A673 (cell line): ENCODE measurements around the gene MSH3. TPM values are rescaled to one million over a fixed set of nuclear protein-coding genes. Genes with fewer than 3 reads are reported as not detected.

Experiments used
- BruUV-seq: library from RNA; stranded (reverse); fragments of 400-500 nt; replicated peaks from 2 replicates; lab custom pipeline; 2021; lab: Mats Ljungman, UMichigan
- CTCF ChIA-PET: fragments of 300-600 bp; sonication (Branson Sonifier 250); formaldehyde crosslinking; loops from one replicate; lab custom pipeline; 2022; ENCODE audit warnings: antibody characterized with exemption; lab: Charles Lee
- POLR2A ChIA-PET: fragments of 300-600 bp; sonication (Branson Sonifier 250); formaldehyde crosslinking; loops from one replicate; lab custom pipeline; 2022; ENCODE audit warnings: antibody characterized with exemption; ENCODE audit not compliant: low non-redundant PET; lab: Charles Lee
- DNase-seq: peaks from one replicate; pipeline ENCODE4 v3.0.0-alpha.2; 2015; ENCODE audit warnings: low spot score
- H3K27ac ChIP-seq: fragments of 200-600 bp; sonication (generic); 2 replicates; pipeline ENCODE4 v1.5.1; 2016; ENCODE audit warnings: mixed run types, low read depth, mild to moderate bottlenecking, mixed read lengths, antibody characterized with exemption, low read length; ENCODE audit not compliant: poor library complexity, severe bottlenecking
- H3K27me3 ChIP-seq: fragments of 200-600 bp; sonication (generic); replicated peaks from 2 replicates; pipeline ENCODE4 v1.6.1; 2017; ENCODE audit warnings: mixed run types, low read depth, mild to moderate bottlenecking, mixed read lengths, antibody characterized with exemption, low read length; ENCODE audit not compliant: insufficient read depth, poor library complexity
- H3K36me3 ChIP-seq: fragments of 200-600 bp; sonication (generic); 2 replicates; pipeline ENCODE4 v1.6.1; 2016; ENCODE audit warnings: mixed run types, mild to moderate bottlenecking, mixed read lengths, antibody characterized with exemption, low read length; ENCODE audit not compliant: insufficient read depth, poor library complexity, severe bottlenecking
- H3K4me1 ChIP-seq: fragments of 200-600 bp; sonication (generic); 2 replicates; pipeline ENCODE4 v1.6.1; 2017; ENCODE audit warnings: mixed run types, mild to moderate bottlenecking, mixed read lengths, antibody characterized with exemption, low read length; ENCODE audit not compliant: insufficient read depth, poor library complexity, severe bottlenecking
- H3K4me3 ChIP-seq: fragments of 200-600 bp; sonication (generic); 2 replicates; pipeline ENCODE4 v1.5.1; 2016; ENCODE audit warnings: low read depth, mixed run types, mild to moderate bottlenecking, mixed read lengths, low read length; ENCODE audit not compliant: poor library complexity, severe bottlenecking
- H3K9me3 ChIP-seq: fragments of 200-600 bp; sonication (generic); 2 replicates; pipeline ENCODE4 v1.6.1; 2016; ENCODE audit warnings: mixed run types, low read depth, mild to moderate bottlenecking, mixed read lengths, antibody characterized with exemption, low read length; ENCODE audit not compliant: poor library complexity, severe bottlenecking
- EZH2 ChIP-seq: fragments of 200-600 bp; sonication (generic); IDR thresholded peaks from 2 replicates; pipeline ENCODE4 v1.6.1; 2017; ENCODE audit warnings: borderline replicate concordance, low read depth, mild to moderate bottlenecking, mixed read lengths, antibody characterized with exemption, low read length; ENCODE audit not compliant: poor library complexity, severe bottlenecking
- intact Hi-C: fragments of 100-400 bp; cut with micrococcal nuclease; formaldehyde crosslinking; loops from one replicate; pipeline ENCODE4 v1.10.0; 2022; ENCODE audit not compliant: unreplicated experiment
- total RNA-seq: library from RNA; stranded (reverse); gene quantifications from 2 replicates; pipeline ENCODE4 v1.2.3, GENCODE V29; 2021
- TF ChIP-seq, protein P1 (sequence below): fragments of 300-800, 200-600 bp; sonication (generic); conservative IDR thresholded peaks from 2 replicates; pipeline ENCODE4 v1.5.1; 2017; ENCODE audit warnings: low read depth, mild to moderate bottlenecking, antibody characterized with exemption, low read length, moderate library complexity, mixed read lengths

MSH3 gene
- total RNA-seq, 1 experiment from 2014 or later: 16.2 TPM

DNA sequence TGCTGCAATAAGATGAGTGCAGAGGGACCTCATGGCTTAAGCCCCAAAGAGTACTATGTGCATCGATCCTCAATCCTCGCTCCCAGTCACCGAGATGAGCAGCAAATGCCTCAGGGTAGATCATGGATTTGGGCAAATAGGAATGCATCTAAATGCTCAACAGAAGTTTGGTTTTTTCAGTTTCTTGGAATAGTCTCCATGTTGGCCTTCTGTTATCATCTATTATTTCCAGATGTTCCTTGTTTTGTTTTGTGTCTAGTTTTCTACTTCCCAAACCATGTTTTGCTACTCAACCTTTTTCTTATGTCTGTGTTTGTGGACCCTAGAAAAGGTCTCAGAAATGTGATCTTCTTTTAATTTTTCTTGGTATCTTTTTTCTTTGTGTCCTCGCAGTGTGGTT lies 262.2 kb downstream of the MSH3 start:
- TF ChIP-seq, protein P1, sequence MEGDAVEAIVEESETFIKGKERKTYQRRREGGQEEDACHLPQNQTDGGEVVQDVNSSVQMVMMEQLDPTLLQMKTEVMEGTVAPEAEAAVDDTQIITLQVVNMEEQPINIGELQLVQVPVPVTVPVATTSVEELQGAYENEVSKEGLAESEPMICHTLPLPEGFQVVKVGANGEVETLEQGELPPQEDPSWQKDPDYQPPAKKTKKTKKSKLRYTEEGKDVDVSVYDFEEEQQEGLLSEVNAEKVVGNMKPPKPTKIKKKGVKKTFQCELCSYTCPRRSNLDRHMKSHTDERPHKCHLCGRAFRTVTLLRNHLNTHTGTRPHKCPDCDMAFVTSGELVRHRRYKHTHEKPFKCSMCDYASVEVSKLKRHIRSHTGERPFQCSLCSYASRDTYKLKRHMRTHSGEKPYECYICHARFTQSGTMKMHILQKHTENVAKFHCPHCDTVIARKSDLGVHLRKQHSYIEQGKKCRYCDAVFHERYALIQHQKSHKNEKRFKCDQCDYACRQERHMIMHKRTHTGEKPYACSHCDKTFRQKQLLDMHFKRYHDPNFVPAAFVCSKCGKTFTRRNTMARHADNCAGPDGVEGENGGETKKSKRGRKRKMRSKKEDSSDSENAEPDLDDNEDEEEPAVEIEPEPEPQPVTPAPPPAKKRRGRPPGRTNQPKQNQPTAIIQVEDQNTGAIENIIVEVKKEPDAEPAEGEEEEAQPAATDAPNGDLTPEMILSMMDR: no peak
- TF ChIP-seq EZH2: no peak
- CTCF ChIA-PET: no interaction called here

DNA sequence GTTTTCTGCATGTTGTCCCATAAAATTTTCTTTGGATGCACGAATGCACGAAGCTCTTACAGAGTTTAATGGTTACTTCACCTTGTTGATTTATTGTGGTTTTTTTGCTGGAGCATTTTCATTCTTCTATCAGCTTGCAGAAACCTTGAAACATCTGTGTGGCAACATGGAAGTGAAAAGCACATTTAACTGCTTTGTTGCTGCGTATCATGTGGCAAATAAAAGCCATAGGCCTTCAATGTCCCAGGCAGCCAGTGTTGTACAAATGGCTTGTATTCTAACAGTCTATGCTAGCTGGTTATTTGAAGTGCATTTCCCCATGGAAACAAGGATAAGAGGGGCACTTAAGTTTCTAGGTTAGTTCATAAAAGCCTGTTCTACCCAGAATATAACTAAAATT lies 263.2 kb downstream of the MSH3 start:
- ChIA-PET CTCF (no interaction called here), POLR2A (interaction anchor here (0.6 kb wide), 1 partner anchor 205 kb away, joined by 4 read pairs; no protein-coding TSS in a partner anchor)
- TF ChIP-seq, protein P1: no peak
- TF ChIP-seq EZH2: no peak
- no peak overlapping the region for H3K4me3 ChIP-seq
- no peaks in the 10 kb centered on the region for H3K9me3 ChIP-seq
- no TSS peak for BruUV-seq
- H3K27ac ChIP-seq: no peak overlapping the region
- no peaks in the 10 kb centered on the region for H3K36me3 ChIP-seq
- H3K27me3 ChIP-seq: no peaks in the 10 kb centered on the region
- H3K4me1 ChIP-seq: peaks cover 5% of the 10 kb centered on the region
- intact Hi-C loops: no loop called here
- no peak for DNase-seq

More for the DNA sequence above, 262.2 kb downstream of the MSH3 start:
- DNase-seq: no peak
- H3K4me1 ChIP-seq: peaks cover 5% of the 10 kb centered on the region
- H3K36me3 ChIP-seq: no peaks in the 10 kb centered on the region
- intact Hi-C loops: no loop called here
- BruUV-seq: no TSS peak
- no peak overlapping the region for H3K4me3 ChIP-seq
- no peak overlapping the region for H3K27ac ChIP-seq
- no peaks in the 10 kb centered on the region for H3K27me3 ChIP-seq
- POLR2A ChIA-PET: no interaction called here
- H3K9me3 ChIP-seq: no peaks in the 10 kb centered on the region

DNA sequence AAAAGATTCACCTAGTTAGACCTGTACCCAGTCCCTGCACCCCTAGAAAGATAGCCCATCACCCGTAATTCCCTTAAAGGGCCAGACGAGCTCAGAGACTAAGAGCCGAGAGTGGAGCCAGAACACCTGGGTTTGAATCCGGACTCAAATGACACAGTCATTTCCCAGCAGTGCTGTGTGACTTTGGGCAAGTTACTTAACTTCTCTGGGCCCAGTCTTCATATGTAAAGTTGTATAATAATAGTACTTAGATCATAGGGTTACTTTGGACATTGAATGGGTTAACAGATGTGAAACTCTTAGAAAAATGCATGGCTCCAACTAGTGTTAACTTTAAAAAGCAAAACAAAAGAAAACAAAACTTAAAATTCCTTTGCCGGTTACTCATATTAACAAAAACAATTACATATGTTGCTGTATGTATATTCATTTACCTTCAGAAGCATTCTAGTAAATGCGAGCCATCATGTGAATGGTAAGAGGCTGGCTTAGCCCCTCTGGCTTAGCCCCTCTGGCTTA lies 265.3 kb downstream of the MSH3 start:
- no TSS peak for BruUV-seq
- H3K9me3 ChIP-seq: no peaks in the 10 kb centered on the region

More for the DNA sequence above, 265.3 kb downstream of the MSH3 start:
- Histone ChIP-seq H3K27ac (no peak overlapping the region), H3K36me3 (no peaks in the 10 kb centered on the region), H3K4me1 (peaks cover 5% of the 10 kb centered on the region), H3K27me3 (no peaks in the 10 kb centered on the region), H3K4me3 (no peak overlapping the region)
- CTCF ChIA-PET: interaction anchor here (0.7 kb wide), 1 partner anchor 43 kb away, joined by 3 read pairs; no protein-coding TSS in a partner anchor
- TF ChIP-seq, protein P1: no peak
- no peak for TF ChIP-seq EZH2
- DNase-seq: no peak
- POLR2A ChIA-PET: interaction anchor here (0.6 kb wide), 1 partner anchor 195 kb away, joined by 20 read pairs; no protein-coding TSS in a partner anchor
- intact Hi-C loops: no loop called here
